Measurements from ENCODE around the gene MED12L. TPM values are rescaled to one million over a fixed set of nuclear protein-coding genes. Genes with fewer than 3 reads are reported as not detected.

Gene MED12L
- total RNA-seq, 4 donors from 2014 or later = 0.12 to 0.77 (median 0.21) TPM

- H3K27ac ChIP-seq = no peak overlapping the region
- no peaks in the 10 kb centered on the region for H3K9me3 ChIP-seq
- 85 to 100% methylated on average over 1 to 4 of the region's 8 CpGs for WGBS, 2 donors (ENCODE audit: low coverage in 1 of 2)
- no peak overlapping the region for H3K4me3 ChIP-seq
- TF ChIP-seq EP300 (IDR thresholded peaks at IDR 0.05) = no peak
- H3K36me3 ChIP-seq = no peaks in the 10 kb centered on the region
- no peak for ATAC-seq
- H3K4me1 ChIP-seq = no peaks in the 10 kb centered on the region
- H3K27me3 ChIP-seq = no peaks in the 10 kb centered on the region
Measured at GRCh38 chr3:151197228-151197627, 111.8 kb downstream of the MED12L start.

GRCh38 chr3:151197981-151198767 lies 112.7 kb downstream of the MED12L start:
- Histone ChIP-seq H3K36me3 (no peaks in the 10 kb centered on the region), H3K27ac (no peak overlapping the region), H3K9me3 (no peaks in the 10 kb centered on the region), H3K27me3 (no peaks in the 10 kb centered on the region), H3K4me3 (no peak overlapping the region), H3K4me1 (no peaks in the 10 kb centered on the region)
- ATAC-seq = no peak
- 78 to 92% methylated on average over 5 of the region's 6 CpGs for WGBS, 2 donors (ENCODE audit: low coverage in 1 of 2)
- TF ChIP-seq POLR2AphosphoS5 (IDR thresholded peaks at IDR 0.05) (no peak), EP300 (IDR thresholded peaks at IDR 0.05) (no peak), CTCF (IDR thresholded peaks at IDR 0.05) (no peak), POLR2A (IDR thresholded peaks at IDR 0.05) (no peak)

GRCh38 chr3:151198849-151199248 lies 113.4 kb downstream of the MED12L start:
- WGBS, 2 donors (ENCODE audit: low coverage in 1 of 2) = 92% methylated on average over 5 of the region's 5 CpGs
- TF ChIP-seq EP300 (IDR thresholded peaks at IDR 0.05) = no peak
- no peak for TF ChIP-seq POLR2A (IDR thresholded peaks at IDR 0.05)
- no peak for TF ChIP-seq CTCF (IDR thresholded peaks at IDR 0.05)
- no peak for ATAC-seq

GRCh38 chr3:151199554-151200438 lies 114.3 kb downstream of the MED12L start:
- Histone ChIP-seq H3K36me3 (no peaks in the 10 kb centered on the region), H3K27me3 (no peaks in the 10 kb centered on the region), H3K4me1 (no peaks in the 10 kb centered on the region), H3K27ac (no peak overlapping the region), H3K9me3 (no peaks in the 10 kb centered on the region), H3K4me3 (no peak overlapping the region)
- WGBS, 2 donors (ENCODE audit: low coverage in 1 of 2) = 72 to 84% methylated on average over 4 of the region's 4 CpGs
- ATAC-seq = no peak
- TF ChIP-seq POLR2AphosphoS5 (IDR thresholded peaks at IDR 0.05) (no peak), EP300 (IDR thresholded peaks at IDR 0.05) (no peak), POLR2A (IDR thresholded peaks at IDR 0.05) (no peak), CTCF (IDR thresholded peaks at IDR 0.05) (no peak)

More at GRCh38 chr3:151198849-151199248, 113.4 kb downstream of the MED12L start:
- H3K27me3 ChIP-seq = no peaks in the 10 kb centered on the region
- H3K9me3 ChIP-seq = no peaks in the 10 kb centered on the region
- no peaks in the 10 kb centered on the region for H3K36me3 ChIP-seq
- no peak overlapping the region for H3K27ac ChIP-seq
- H3K4me1 ChIP-seq = no peaks in the 10 kb centered on the region
- H3K4me3 ChIP-seq = no peak overlapping the region

GRCh38 chr3:151200586-151200985 lies 115.1 kb downstream of the MED12L start:
- Histone ChIP-seq H3K9me3 (no peaks in the 10 kb centered on the region), H3K27ac (no peak overlapping the region), H3K27me3 (no peaks in the 10 kb centered on the region), H3K4me1 (no peaks in the 10 kb centered on the region), H3K4me3 (no peak overlapping the region), H3K36me3 (no peaks in the 10 kb centered on the region)
- no peak for ATAC-seq
- WGBS, 2 donors (ENCODE audit: low coverage in 1 of 2) = 49 to 66% methylated on average over 2 of the region's 2 CpGs
- TF ChIP-seq POLR2A (IDR thresholded peaks at IDR 0.05) (no peak), POLR2AphosphoS5 (IDR thresholded peaks at IDR 0.05) (no peak), CTCF (IDR thresholded peaks at IDR 0.05) (no peak), EP300 (IDR thresholded peaks at IDR 0.05) (no peak)

Data from gastroesophageal sphincter (tissue), 4 donors.